Fibroblast of skin of back (primary cell): ENCODE results near the gene ITGA7.
"Not testable (repeated sequence)": the region's sequence is repeated elsewhere in the genome, so short reads cannot be mapped to it uniquely, and the experiment has no call there.

ENCODE experiments used
- DNase-seq: peaks from one replicate; pipeline ENCODE4 v3.0.0-alpha.2; 2013

ITGA7 gene

GRCh38 chr12:55681142-55682077 lies 26.3 kb downstream of the ITGA7 start:
- peak; percentile 73 for DNase-seq

GRCh38 chr12:55679691-55680090 lies 28.0 kb downstream of the ITGA7 start:
- DNase-seq, result no peak

DNA sequence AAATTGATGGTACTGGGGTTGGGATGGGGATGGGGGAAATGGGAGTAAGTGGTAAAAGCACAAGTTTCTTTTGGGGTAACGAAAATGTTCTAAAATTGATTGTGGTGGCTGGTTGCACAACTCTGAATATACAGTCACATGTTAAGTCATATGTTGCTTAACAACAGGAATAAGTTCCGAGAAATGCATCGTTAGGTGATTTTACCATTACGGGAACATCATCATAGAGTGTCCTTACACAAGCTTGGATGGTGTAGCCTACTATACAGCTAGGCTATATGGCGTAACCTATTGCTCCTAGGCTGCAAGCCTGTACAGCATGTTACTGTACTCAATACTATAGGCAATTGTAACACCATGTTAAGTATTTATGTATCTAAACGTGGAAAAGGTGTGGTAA lies 31.0 kb downstream of the ITGA7 start:
- DNase-seq, result no peak

- DNase-seq, result no peak
These were observed 32.0 kb downstream of the ITGA7 start for GRCh38 chr12:55675666-55676065.

DNA sequence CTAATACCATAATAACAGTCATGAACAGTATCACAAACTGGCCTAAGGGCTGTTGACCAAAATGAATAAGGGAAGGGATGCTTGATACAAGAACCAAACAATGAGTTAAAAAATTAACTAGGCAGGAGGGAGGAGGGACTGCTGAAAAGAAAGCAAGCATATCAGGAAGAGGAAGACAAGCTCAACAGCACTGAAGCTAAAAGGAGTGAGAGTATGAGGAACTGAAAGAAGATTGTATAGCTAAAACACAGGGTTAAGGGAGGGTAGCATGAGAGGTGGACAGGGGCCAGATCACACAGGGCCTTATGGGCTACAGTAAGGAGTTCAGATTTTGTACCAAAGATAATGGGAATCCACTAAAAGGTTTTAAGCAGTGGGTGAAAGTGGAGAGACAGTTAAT lies 34.1 kb downstream of the ITGA7 start:
- no peak for DNase-seq

DNA sequence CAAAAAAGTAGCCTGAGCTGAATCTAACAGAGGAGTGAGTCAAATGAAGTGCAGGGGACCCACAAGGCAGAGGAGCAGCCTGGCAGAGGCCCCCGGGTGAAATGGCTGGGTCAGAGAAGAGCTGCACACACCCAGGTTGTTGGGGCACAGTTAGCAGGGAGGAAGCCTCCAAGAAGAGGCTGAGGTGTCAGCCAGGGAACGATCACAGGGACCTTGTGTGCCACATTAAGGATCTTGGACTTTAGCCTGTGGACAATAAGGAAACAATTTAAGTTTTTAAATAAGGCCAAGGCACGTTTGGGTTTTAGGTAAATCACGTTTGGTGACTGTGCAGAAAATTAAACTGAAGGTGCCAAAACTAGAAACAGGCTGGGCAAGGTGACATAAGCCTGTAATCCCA lies 36.0 kb downstream of the ITGA7 start:
- DNase-seq, result no peak

GRCh38 chr12:55670276-55670675 lies 37.4 kb downstream of the ITGA7 start:
- no peak for DNase-seq

DNA sequence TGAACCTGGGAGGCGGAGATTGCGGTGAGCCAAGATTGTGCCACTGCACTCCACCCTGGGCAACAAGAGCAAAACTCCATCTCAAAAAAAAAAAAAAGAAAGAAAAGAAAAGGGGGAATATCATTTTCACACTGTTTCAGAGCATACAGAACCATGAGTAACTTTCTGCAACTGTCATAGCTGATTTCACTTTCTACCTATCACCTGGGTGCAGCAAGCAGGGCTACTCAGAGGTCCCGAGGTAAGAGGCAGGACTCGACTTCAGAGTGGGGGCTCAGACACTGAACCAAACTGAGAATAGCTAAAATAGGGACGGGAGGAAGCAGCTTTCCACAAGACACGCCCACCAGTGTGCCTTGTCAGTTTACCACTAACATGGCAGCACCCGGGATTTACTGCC lies 41.2 kb downstream of the ITGA7 start:
- DNase-seq, result no peak

- no peak for DNase-seq
These were observed 42.9 kb downstream of the ITGA7 start for GRCh38 chr12:55664826-55665225.

- peak; percentile 31 for DNase-seq
These were observed 44.3 kb downstream of the ITGA7 start for GRCh38 chr12:55663391-55663790.

DNA sequence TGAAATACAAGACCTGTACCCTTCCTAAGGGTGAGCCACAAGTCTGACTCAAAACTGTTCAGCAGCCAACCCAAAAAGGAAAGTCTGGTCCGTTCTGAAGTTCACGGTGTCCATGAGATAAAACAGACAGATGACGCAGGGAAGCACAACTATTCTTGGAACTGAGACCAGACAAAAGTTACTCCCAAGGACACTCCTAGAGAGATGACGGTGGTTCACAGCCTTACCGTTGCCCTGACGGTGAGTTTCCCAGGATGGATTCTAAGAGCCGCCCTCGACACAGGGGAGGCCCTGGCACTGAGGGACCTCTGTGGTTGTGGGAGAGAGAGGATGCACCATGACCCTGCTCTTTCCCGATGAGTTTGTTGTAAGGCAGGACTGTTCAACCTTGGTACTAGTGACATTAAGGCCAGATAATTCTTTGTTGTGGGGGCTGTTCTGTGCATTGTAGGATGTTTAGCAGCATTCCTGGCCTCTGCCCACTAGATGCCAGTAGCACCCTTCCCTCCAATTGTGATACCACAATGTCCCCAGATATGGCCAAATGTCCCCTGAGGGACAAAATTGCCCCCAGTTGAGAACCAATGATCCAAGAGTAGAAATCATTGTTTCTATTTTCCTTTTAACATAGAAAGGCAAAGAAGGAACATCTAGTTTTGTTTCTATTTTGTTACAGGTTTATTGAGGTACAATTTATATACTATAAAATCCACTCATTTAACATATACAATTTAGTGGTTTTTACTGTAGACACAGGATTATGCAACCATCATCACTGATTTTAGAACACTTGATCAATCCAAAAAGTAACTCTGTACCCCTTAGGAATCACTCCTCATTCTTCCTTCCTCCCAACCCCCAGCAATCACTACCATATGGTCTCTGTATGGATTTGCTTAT lies 48.0 kb downstream of the ITGA7 start:
- peak; percentile 44 for DNase-seq

DNA sequence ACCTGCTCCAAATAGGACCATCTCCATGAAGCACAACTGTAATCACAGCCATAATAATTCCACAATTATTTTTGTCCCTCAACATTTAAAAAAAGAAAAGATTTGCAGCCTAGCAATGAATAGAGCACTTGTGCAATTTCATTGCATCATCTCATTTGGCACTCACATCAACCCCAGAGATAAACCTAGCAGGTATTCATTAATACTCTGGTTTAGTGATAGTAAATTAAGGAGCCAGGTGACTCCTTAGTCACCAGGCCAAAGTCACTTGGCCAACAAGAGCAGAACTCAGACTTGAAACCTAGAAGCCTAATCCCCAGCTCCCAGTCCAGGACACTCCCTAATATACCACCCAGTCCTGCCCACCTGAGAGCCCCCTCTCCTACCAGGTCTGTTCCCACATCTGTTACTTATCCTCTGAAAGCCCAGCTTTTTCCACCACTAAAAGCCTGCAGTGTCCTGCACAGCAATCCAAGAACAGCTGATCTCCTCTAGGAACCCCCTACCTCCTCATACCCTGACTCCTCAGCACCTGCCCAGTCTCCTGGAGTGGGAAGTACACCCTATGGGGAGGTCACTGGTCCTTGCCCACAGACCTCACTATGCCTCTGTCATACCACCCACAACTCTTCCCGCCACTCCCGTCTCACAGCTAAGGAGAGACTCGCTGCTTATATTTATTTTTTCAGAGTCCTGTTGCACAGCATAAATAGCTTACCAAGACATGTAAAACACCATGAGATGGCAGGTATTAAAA lies 48.9 kb downstream of the ITGA7 start:
- no peak for DNase-seq

GRCh38 chr12:55658212-55658611 lies 49.5 kb downstream of the ITGA7 start:
- no peak for DNase-seq

DNA sequence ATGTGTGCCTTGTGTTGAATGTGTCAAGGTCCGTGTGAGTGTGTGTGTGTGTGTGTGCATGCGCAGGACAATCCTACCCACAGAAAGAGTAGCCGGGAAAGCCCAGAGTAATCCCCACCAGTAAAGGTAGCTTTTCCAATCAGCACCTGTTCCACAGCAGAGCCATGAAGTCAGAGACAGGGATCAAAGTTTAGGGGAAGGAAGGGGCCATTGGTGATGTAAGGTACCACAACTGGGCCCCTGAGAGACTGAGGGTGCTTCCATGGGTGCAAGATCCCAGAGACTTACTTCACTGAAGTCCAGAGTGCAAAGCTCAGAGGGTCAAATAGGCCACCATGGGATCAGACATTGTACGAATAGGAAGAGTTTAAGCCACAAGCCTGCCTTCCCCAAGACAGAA lies 50.5 kb downstream of the ITGA7 start:
- DNase-seq, result no peak

- no peak for DNase-seq
These were observed 53.0 kb downstream of the ITGA7 start for GRCh38 chr12:55654511-55655214.

- DNase-seq, result no peak
These were observed 54.7 kb downstream of the ITGA7 start for GRCh38 chr12:55653031-55653430.

- DNase-seq, result no peak
These were observed 55.4 kb downstream of the ITGA7 start for GRCh38 chr12:55652352-55652751.

DNA sequence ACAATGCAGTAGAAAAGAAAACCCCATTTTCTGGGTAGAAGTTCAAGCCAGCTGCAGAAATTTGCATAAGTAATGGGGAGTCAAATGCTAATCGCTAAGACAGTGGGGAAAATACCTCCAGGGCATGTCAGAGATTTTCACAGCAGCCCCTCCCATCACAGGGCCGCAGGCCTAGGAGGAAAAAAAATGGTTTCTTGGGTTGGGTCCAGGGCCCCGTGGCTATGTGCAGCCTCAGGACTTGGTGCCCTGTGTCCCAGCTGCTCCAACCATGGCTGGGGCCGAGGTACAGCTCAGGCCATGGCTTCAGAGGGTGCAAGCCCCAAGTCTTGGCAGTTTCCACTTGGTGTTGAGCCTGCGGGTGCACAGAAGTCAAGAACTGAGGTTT lies 56.4 kb downstream of the ITGA7 start:
- DNase-seq, result no peak

DNA sequence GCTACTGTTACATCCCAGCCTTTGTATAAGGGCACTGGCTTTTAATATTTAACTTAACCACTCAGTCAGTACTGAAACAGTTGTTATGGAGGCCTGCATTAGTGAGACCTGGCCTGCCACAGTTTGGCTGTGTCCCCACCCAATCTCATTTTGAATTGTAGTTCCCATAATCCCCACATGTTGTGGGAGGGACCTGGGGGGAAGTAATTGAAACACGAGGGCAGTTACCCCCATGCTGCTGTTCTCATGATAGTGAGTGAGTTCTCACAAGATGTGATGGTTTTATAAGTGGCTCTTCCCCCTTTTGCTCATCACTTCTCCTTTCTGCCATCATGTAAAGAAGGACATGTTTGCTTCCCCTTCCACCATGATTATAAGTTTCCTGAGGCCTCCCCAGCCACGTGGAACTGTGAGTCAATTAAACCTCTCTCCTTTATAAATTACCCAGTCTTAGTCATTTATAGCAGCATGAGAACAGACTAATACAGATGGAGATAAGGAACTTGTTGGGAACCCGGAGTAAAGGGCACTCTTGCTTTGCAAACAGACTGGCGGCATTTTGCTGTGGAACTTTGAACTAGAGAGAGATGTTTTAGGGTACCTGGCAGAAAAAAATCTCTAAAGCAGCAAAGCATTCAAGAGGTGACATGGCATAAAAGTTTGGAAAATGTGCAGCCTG lies 56.9 kb downstream of the ITGA7 start:
- DNase-seq, result not testable (repeated sequence)

GRCh38 chr12:55647027-55647426 lies 60.7 kb downstream of the ITGA7 start:
- no peak for DNase-seq

GRCh38 chr12:55644591-55644990 lies 63.1 kb downstream of the ITGA7 start:
- no peak for DNase-seq

DNA sequence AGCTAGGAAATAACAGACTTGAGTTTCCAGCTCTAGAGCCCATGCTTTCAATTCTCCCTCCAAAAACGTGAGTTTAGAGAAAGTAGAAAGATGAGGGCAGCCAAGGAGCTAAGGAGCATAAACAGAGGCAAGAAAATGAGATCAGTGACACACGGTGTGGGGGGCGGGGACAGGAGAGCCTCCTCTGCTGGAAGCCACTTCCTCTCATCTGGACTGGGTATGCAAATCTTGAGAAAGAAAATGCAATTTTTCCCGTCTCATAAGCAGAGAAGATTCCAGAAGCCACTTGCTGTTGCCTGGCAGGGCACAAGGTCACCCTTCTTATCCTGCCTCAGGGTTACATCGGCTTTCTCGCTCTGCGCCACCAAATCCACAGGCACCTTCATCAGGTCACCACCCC lies 65.0 kb downstream of the ITGA7 start:
- no peak for DNase-seq
